WI38 (cell line): ENCODE results near the gene B3GAT1.

Experiments used
- H3K4me3 ChIP-seq: 2 replicates; pipeline ENCODE4 v1.5.1; 2011; ENCODE audit warnings: low read depth, mild to moderate bottlenecking, control low read depth, low read length
- TF ChIP-seq, protein P1 (sequence below): IDR thresholded peaks from 2 replicates; pipeline ENCODE4 v1.5.1; 2012; ENCODE audit warnings: low read depth, mild to moderate bottlenecking, control low read depth, low read length

Gene B3GAT1

DNA sequence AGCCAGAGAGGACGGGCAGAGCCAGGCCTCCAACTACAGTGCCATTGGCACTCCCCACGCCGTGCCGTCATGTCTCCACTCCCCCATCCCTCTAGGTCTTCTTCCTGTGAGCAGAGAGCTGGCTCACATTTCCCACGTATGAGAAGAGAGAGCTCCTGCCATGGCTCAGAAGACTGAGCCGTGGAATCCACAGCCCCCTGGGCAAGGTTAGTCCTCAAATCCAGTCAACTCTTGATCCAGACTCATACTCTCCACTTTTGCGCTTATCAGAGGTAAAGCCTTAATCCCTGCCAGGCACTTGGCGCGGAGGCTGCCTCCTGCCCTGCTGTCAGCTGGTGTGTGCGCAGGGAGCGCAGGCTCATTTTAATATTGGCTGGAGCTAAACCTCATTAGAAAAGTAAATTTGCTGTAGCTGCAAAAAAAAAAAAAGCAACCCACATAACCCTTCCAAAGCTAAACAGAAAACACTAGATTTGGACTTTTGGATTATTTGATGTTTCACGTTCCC is 4.7 kb downstream of the B3GAT1 start:
- TF ChIP-seq, protein P1, sequence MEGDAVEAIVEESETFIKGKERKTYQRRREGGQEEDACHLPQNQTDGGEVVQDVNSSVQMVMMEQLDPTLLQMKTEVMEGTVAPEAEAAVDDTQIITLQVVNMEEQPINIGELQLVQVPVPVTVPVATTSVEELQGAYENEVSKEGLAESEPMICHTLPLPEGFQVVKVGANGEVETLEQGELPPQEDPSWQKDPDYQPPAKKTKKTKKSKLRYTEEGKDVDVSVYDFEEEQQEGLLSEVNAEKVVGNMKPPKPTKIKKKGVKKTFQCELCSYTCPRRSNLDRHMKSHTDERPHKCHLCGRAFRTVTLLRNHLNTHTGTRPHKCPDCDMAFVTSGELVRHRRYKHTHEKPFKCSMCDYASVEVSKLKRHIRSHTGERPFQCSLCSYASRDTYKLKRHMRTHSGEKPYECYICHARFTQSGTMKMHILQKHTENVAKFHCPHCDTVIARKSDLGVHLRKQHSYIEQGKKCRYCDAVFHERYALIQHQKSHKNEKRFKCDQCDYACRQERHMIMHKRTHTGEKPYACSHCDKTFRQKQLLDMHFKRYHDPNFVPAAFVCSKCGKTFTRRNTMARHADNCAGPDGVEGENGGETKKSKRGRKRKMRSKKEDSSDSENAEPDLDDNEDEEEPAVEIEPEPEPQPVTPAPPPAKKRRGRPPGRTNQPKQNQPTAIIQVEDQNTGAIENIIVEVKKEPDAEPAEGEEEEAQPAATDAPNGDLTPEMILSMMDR, result no peak
- H3K4me3 ChIP-seq, result no peak overlapping the region

DNA sequence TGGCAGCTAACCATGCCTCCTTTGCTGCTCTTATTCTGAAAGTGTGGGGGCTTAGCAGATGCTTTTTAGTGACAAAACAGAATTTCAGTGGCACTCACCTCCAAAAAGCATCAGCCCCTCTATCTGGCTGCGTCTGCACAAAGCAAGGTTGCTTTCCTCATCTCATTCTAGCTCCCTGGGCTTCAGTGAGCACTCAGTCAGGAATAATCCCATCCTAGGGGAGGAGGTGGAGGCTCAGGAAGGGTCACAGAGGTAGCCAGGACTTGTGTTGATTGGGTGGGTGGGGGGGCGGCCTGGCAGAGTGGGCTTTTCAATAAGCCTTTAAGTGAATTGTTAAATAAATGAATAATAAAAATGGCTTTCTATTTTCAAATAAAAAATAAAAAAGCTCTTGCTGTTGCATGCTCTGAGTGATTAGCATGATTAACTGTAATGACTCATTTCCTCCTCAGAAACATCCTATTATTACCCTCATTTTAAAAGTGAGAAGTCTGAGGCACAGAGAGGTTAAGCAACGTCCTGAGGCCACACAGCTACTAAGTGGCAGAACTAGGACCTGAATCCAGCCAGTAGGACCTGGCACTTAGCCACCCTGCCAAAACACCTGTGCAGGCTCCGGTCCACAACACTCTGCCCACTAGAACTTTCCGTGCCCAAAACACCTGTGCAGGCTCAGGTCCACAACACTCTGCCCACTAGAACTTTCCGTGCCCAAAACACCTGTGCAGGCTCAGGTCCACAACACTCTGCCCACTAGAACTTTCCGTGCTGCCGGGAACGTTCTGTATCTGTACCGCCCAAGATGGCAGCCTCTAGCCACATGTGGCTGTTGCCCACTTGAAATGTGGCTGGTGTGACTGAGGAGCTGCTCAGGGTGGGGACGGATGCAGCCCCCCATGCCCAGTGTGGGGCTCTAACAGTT is 5.5 kb downstream of the B3GAT1 start:
- TF ChIP-seq, protein P1, result no peak
- no peak overlapping the region for H3K4me3 ChIP-seq

DNA sequence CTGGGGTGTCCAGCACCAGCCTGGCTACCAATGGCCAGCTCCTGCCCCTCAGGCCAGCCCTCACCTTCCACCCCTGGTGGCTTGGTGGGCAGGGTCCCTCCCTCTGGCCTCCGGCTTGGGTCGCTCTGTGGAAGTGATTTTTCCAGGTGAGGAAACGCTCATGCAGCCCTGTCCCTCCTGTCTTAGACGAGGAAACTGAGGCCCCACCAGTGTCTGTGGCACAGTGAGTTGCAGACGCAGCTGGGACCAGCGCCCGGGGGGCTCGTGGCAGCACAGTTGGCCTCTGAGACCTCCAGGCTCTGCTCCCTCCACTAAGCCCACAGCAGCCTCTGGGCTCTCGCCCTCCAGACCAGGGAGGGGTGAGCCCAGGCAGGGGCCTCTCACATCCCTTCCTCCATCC is 6.2 kb downstream of the B3GAT1 start:
- H3K4me3 ChIP-seq, result no peak overlapping the region
- TF ChIP-seq, protein P1, result no peak

DNA sequence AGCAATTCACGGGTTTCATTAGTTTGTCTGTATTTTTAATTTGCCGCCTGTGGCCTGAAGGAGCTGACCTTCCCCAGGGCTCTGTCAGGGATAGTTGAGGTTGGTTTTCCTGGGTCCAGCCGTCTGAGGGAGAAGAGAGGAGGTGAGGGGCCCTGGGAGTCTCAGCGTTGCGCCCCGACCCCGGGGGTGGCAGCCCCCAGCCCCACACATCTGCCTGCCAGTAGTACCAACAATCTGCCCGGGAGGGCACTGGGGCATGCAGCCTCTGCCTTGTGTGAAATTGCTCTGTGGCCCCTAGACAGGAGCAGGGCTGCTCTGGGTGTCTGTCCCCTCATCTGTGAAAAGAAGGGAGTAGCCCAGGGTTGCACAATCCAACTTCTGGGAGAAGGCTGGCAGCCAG is 6.6 kb downstream of the B3GAT1 start:
- no peak overlapping the region for H3K4me3 ChIP-seq
- TF ChIP-seq, protein P1, result no peak

DNA sequence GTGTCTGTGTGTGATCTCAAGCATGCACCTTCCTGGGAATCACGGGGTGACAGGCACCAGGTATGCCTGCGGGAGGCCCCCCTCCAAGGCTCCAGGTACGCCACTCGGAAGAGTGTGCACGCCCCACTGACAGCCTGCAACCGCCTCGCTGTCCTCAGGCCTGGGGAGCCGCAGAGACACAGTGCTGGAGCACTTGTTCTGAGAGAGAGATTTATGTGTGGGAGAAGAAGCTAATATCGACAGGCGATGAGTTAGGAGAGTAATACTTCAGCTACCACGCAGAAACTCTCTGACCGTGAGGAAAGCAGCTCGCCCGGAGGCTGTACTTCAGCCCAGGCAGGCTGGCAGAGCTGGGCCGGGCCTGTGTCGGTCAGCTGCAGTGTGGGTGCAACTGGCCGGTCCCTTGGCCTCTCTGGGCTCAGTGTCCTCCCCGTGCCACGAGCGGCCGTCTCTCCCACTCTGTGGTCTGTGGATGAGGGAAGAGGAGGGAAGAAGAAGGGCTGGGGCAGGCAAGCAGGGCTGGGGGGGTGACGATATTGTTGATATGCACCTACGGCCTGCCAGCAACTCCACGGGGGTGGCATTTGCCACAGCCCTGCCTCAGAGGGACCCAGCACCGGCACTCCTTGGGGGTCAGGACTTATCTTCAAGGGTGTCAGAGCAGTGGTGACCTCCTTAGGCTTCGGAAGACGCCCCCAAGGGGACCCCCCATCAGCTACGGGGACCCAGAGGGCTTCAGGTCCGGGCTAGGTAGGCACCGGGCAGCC is 7.3 kb downstream of the B3GAT1 start:
- TF ChIP-seq, protein P1, result no peak
- no peak overlapping the region for H3K4me3 ChIP-seq

DNA sequence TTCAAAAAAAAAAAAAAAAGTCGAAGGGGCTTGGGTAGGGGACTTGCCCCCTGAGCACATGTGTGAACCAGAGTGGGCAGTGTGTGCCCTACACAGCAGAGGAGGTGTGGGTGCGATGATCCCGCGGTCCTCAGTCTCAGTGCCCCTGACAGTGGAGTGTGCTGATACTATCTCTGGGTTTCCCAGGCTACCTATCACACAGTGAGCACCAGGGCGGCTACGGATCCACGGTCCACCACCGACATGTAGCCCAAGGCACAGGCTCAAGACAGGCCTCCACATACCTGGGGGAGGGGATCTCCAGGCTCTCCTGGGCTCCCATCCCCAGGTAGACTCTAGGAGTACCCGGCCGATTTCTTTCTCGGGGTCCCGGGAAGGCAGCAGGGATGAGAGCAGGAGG is 9.1 kb downstream of the B3GAT1 start:
- no peak overlapping the region for H3K4me3 ChIP-seq
- TF ChIP-seq, protein P1, result no peak
